ENCODE data around the gene PHACTR1. TPM values are rescaled to one million over a fixed set of nuclear protein-coding genes. Genes with fewer than 3 reads are reported as not detected.

The PHACTR1 gene
- polyA plus RNA-seq, 1 of the 3 experiments (the other 2 are of a cell fraction) = 0.12 TPM

GRCh38 chr6:13033145-13033544 lies 316.6 kb downstream of the PHACTR1 start:
- no peak for TF ChIP-seq USF1 (IDR thresholded peaks at IDR 0.05; ENCODE audit: borderline replicate concordance, low read depth)
- no peak for TF ChIP-seq GABPA (IDR thresholded peaks at IDR 0.05; ENCODE audit: low read depth)
- TF ChIP-seq POLR2AphosphoS5 (IDR thresholded peaks at IDR 0.05; ENCODE audit: low read depth, low read length) = no peak
- no peak for TF ChIP-seq YY1 (IDR thresholded peaks at IDR 0.05; ENCODE audit: low read depth)
- no peak for TF ChIP-seq MEF2A (IDR thresholded peaks at IDR 0.05; ENCODE audit: borderline replicate concordance, low read depth)
- TF ChIP-seq FOXM1 (IDR thresholded peaks at IDR 0.05; ENCODE audit: low read depth) = no peak
- TF ChIP-seq RFX5 (IDR thresholded peaks at IDR 0.05; ENCODE audit: low read length) = no peak
- TF ChIP-seq FOXJ3 (CRISPR knock-in tag; IDR thresholded peaks at IDR 0.05) = no peak
- POLR2A ChIA-PET = no interaction called here

GRCh38 chr6:13034316-13034715 lies 317.7 kb downstream of the PHACTR1 start:
- H3K9me3 ChIP-seq = no peaks in the 10 kb centered on the region
- H3K79me2 ChIP-seq (ENCODE audit: insufficient read depth) = no peaks in the 10 kb centered on the region
- no peaks in the 10 kb centered on the region for H3K27me3 ChIP-seq (ENCODE audit: insufficient read depth)
- ChIA-PET CTCF (no interaction called here), POLR2A (no interaction called here)
- H3F3A ChIP-seq (replicated peaks; ENCODE audit: insufficient read depth) = no peaks in the 10 kb centered on the region
- no peak overlapping the region for H3K4me2 ChIP-seq
- H4K20me1 ChIP-seq (ENCODE audit: insufficient read depth) = no peaks in the 10 kb centered on the region
- TF ChIP-seq FOXJ3 (CRISPR knock-in tag; IDR thresholded peaks at IDR 0.05) (no peak), CHD2 (IDR thresholded peaks at IDR 0.05; ENCODE audit: low read length, partially characterized antibody) (no peak), RFX5 (IDR thresholded peaks at IDR 0.05; ENCODE audit: low read length) (no peak)
- no peak overlapping the region for H3K27ac ChIP-seq (ENCODE audit: low read depth in 2 of 2, low read length in 1 of 2)
- H3K9me2 ChIP-seq = no peaks in the 10 kb centered on the region
- no peak overlapping the region for H2AFZ ChIP-seq (ENCODE audit: low read depth)
- no peaks in the 10 kb centered on the region for H3K36me3 ChIP-seq (replicated peaks in 1 of 2; ENCODE audit: control insufficient read depth in 1 of 2, insufficient read depth in 2 of 2, low read length in 1 of 2)
- 0% methylated on average over 1 of the region's 1 CpG for WGBS (ENCODE audit: low lambda C conversion rate)
- H3K4me1 ChIP-seq (ENCODE audit: control insufficient read depth in 1 of 2, insufficient read depth in 2 of 2, low read depth in 1 of 2, low read length in 1 of 2) = peaks cover 0 to 12% of the 10 kb centered on the region in 2 experiments; a peak in 2 of 4 replicates
- no peak overlapping the region for H3K4me3 ChIP-seq (ENCODE audit: low read depth in 2 of 2, low read length in 1 of 2)
- DNase-seq = no peak
- H3K9ac ChIP-seq = no peak overlapping the region

More at GRCh38 chr6:13033145-13033544, 316.6 kb downstream of the PHACTR1 start:
- Histone ChIP-seq H3K4me1 (ENCODE audit: control insufficient read depth in 1 of 2, insufficient read depth in 2 of 2, low read depth in 1 of 2, low read length in 1 of 2) (peaks cover 0 to 18% of the 10 kb centered on the region in 2 experiments; a peak in 2 of 4 replicates), H3K36me3 (replicated peaks in 1 of 2; ENCODE audit: control insufficient read depth in 1 of 2, insufficient read depth in 2 of 2, low read length in 1 of 2) (no peaks in the 10 kb centered on the region), H3K9ac (no peak overlapping the region), H3K27ac (ENCODE audit: low read depth in 2 of 2, low read length in 1 of 2) (no peak overlapping the region; a peak in 1 of 4 replicates), H3K9me3 (no peaks in the 10 kb centered on the region), H3F3A (replicated peaks; ENCODE audit: insufficient read depth) (no peaks in the 10 kb centered on the region), H3K4me2 (no peak overlapping the region), H2AFZ (ENCODE audit: low read depth) (no peak overlapping the region), H3K79me2 (ENCODE audit: insufficient read depth) (no peaks in the 10 kb centered on the region), H3K9me2 (no peaks in the 10 kb centered on the region), H3K4me3 (ENCODE audit: low read depth in 2 of 2, low read length in 1 of 2) (no peak overlapping the region), H4K20me1 (ENCODE audit: insufficient read depth) (no peaks in the 10 kb centered on the region), H3K27me3 (ENCODE audit: insufficient read depth) (no peaks in the 10 kb centered on the region)
- WGBS (ENCODE audit: low lambda C conversion rate) = 28% methylated on average over 1 of the region's 1 CpG
- CTCF ChIA-PET = interaction anchor here (1.1 kb wide), 1 partner anchor 122 kb away, joined by 3 read pairs; no protein-coding TSS in a partner anchor
- no peak for DNase-seq

DNA sequence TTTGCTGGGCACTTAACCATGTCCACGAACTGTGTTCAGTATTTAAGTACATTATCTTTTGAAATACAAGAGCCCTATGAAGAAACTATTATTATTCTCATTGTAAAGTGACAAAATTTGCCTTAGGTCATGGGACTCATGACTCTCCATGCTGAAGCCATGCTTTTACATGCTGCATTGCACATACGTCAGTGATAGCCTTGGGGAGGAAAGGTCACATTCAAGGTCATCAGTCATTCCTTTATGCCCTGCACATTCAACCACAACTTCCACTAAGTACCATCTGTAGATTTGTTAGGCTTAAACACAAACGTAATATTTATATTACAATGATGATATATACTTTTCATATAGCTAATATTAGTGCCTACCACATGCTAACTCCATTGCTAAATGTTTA lies 319.0 kb downstream of the PHACTR1 start:
- TF ChIP-seq TAF1 (IDR thresholded peaks at IDR 0.05; ENCODE audit: borderline replicate concordance, low read depth, low read length) = no peak
- TF ChIP-seq PBX3 (IDR thresholded peaks at IDR 0.05) = no peak
- TF ChIP-seq, protein P1, sequence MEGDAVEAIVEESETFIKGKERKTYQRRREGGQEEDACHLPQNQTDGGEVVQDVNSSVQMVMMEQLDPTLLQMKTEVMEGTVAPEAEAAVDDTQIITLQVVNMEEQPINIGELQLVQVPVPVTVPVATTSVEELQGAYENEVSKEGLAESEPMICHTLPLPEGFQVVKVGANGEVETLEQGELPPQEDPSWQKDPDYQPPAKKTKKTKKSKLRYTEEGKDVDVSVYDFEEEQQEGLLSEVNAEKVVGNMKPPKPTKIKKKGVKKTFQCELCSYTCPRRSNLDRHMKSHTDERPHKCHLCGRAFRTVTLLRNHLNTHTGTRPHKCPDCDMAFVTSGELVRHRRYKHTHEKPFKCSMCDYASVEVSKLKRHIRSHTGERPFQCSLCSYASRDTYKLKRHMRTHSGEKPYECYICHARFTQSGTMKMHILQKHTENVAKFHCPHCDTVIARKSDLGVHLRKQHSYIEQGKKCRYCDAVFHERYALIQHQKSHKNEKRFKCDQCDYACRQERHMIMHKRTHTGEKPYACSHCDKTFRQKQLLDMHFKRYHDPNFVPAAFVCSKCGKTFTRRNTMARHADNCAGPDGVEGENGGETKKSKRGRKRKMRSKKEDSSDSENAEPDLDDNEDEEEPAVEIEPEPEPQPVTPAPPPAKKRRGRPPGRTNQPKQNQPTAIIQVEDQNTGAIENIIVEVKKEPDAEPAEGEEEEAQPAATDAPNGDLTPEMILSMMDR (IDR thresholded peaks at IDR 0.05) = no peak
- no peak for TF ChIP-seq GABPA (IDR thresholded peaks at IDR 0.05; ENCODE audit: low read depth)
- no peak overlapping the region for H3K4me3 ChIP-seq (ENCODE audit: low read depth in 2 of 2, low read length in 1 of 2)
- no peak overlapping the region for H3K27ac ChIP-seq (ENCODE audit: low read depth in 2 of 2, low read length in 1 of 2)
- POLR2A ChIA-PET = no interaction called here
- H3K9ac ChIP-seq = no peak overlapping the region
- no peaks in the 10 kb centered on the region for H3K79me2 ChIP-seq (ENCODE audit: insufficient read depth)
- no peaks in the 10 kb centered on the region for H3K9me3 ChIP-seq
- H3K36me3 ChIP-seq (replicated peaks in 1 of 2; ENCODE audit: control insufficient read depth in 1 of 2, insufficient read depth in 2 of 2, low read length in 1 of 2) = no peaks in the 10 kb centered on the region
- H3K4me2 ChIP-seq = no peak overlapping the region
- H3K9me2 ChIP-seq = no peaks in the 10 kb centered on the region
- no peaks in the 10 kb centered on the region for H4K20me1 ChIP-seq (ENCODE audit: insufficient read depth)
- no peak overlapping the region for H2AFZ ChIP-seq (ENCODE audit: low read depth)
- peaks cover 0 to 10% of the 10 kb centered on the region in 2 experiments; a peak in 2 of 4 replicates for H3K4me1 ChIP-seq (ENCODE audit: control insufficient read depth in 1 of 2, insufficient read depth in 2 of 2, low read depth in 1 of 2, low read length in 1 of 2)
- WGBS (ENCODE audit: low lambda C conversion rate) = 23% methylated on average over 3 of the region's 3 CpGs
- DNase-seq = no peak
- H3K27me3 ChIP-seq (ENCODE audit: insufficient read depth) = no peaks in the 10 kb centered on the region
- no peaks in the 10 kb centered on the region for H3F3A ChIP-seq (replicated peaks; ENCODE audit: insufficient read depth)
- CTCF ChIA-PET = interaction anchor here (1.0 kb wide), 1 partner anchor 293 kb away, joined by 3 read pairs; the partner anchor contains the start of gene TBC1D7

Data from SK-N-SH (cell line).